ENCODE results near the gene ANGPTL2.

Gene ANGPTL2

DNA sequence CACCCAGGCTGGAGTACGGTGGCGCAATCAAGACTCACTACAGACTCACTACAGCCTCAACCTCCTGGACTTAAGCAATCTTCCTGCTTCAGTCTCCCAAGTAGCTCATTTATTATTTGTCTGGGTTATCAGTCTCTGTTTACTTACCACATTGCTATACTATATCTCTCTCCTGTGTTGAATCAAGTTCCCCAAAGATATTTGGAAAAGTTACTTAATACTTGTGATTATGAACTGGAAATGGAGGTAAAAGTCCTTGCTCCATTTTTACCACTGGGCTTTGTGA lies 55.6 kb downstream of the ANGPTL2 start:
- Histone ChIP-seq H3K27me3 (replicated peaks; ENCODE audit: control insufficient read depth, insufficient read depth, low read length) (no peaks in the 10 kb centered on the region), H3K4me3 (replicated peaks; ENCODE audit: low read depth, low read length) (no peak overlapping the region), H3K36me3 (ENCODE audit: control insufficient read depth, insufficient read depth, low read length) (no peaks in the 10 kb centered on the region)
- TF ChIP-seq, protein P1, sequence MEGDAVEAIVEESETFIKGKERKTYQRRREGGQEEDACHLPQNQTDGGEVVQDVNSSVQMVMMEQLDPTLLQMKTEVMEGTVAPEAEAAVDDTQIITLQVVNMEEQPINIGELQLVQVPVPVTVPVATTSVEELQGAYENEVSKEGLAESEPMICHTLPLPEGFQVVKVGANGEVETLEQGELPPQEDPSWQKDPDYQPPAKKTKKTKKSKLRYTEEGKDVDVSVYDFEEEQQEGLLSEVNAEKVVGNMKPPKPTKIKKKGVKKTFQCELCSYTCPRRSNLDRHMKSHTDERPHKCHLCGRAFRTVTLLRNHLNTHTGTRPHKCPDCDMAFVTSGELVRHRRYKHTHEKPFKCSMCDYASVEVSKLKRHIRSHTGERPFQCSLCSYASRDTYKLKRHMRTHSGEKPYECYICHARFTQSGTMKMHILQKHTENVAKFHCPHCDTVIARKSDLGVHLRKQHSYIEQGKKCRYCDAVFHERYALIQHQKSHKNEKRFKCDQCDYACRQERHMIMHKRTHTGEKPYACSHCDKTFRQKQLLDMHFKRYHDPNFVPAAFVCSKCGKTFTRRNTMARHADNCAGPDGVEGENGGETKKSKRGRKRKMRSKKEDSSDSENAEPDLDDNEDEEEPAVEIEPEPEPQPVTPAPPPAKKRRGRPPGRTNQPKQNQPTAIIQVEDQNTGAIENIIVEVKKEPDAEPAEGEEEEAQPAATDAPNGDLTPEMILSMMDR (IDR thresholded peaks at IDR 0.05; ENCODE audit: insufficient read depth, low read length, poor library complexity, severe bottlenecking), result no peak
- DNase-seq (ENCODE audit: extremely low read depth, insufficient read length), result no peak

DNA sequence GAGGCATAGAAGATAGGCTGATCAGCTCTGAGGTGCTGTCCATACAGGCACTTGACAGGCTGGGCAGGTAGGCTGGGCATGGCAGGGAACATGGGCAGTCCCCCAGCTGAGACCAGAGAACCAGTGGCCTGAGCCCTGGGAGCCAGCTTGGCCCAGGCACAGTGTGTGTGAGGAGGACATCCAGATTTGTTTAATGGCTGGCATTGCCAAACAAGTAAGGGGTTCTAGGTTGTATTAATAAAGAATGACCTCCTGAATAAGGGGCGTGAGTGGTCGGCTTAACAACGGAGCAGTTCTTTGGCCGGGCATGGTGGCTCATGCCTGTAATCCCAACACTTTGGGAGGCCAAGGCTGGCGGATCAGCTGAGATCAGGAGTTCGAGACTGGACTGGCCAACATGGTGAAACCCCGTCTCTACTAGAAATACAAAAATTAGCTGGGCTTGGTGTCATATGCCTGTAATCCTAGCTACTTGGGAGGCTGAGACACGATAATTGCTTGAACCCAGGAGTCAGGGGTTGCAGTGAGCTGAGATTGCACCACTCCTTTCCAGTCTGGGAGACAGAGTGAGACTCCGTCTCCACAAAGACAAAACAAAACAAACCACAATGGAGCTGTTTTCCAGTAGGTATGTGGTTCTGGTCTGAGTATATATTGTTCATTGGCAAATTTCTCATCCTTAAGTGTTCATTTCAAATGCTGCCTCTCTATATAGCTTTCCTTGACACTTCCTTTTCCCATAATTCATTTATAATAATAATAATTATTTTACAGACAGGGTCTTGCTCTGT lies 56.2 kb downstream of the ANGPTL2 start:
- TF ChIP-seq, protein P1 (IDR thresholded peaks at IDR 0.05; ENCODE audit: insufficient read depth, low read length, poor library complexity, severe bottlenecking), result no peak
- Histone ChIP-seq H3K27me3 (replicated peaks; ENCODE audit: control insufficient read depth, insufficient read depth, low read length) (no peaks in the 10 kb centered on the region), H3K36me3 (ENCODE audit: control insufficient read depth, insufficient read depth, low read length) (no peaks in the 10 kb centered on the region), H3K4me3 (replicated peaks; ENCODE audit: low read depth, low read length) (no peak overlapping the region)
- DNase-seq (ENCODE audit: extremely low read depth, insufficient read length), result no peak

DNA sequence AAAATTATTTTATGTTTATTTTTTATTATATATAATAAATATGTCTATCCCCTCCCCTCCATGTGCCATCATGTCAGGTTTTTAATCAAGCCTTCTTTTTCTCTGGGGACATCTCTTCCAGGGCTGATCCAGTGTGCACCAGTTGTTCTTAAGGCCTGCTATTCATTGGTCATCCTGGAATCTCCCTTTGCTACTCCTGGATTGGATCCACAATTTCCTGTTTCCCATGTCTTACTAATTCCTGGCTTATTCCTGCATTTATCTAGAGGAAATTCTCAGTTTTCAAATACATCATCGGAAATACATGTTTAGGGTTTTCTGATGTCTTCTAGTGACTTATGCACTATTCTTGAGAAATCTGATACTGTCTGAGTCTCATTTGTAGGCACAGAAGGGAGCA lies 56.8 kb downstream of the ANGPTL2 start:
- no peaks in the 10 kb centered on the region for H3K36me3 ChIP-seq (ENCODE audit: control insufficient read depth, insufficient read depth, low read length)
- H3K27me3 ChIP-seq (replicated peaks; ENCODE audit: control insufficient read depth, insufficient read depth, low read length), result no peaks in the 10 kb centered on the region
- TF ChIP-seq, protein P1 (IDR thresholded peaks at IDR 0.05; ENCODE audit: insufficient read depth, low read length, poor library complexity, severe bottlenecking), result no peak
- no peak overlapping the region for H3K4me3 ChIP-seq (replicated peaks; ENCODE audit: low read depth, low read length)
- DNase-seq (ENCODE audit: extremely low read depth, insufficient read length), result no peak

DNA sequence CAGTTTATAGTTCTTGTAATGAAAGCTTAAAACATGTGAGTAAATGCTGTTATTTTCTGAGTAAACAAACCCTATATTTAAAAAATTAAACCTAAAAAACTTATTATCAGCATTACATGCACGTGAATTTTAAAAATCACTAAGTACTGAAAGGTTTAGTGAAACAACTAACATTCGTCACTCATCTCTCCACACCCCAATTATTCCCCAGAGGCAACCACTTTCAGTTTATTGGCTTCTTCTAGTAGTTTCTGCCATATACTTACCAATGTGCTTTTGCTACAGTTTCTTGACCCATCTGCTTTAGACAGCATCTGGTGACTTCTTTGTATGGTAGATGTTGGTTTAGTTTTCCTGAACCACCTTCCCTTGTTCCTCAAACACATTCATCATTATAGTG lies 58.1 kb downstream of the ANGPTL2 start:
- TF ChIP-seq, protein P1 (IDR thresholded peaks at IDR 0.05; ENCODE audit: insufficient read depth, low read length, poor library complexity, severe bottlenecking), result no peak
- no peak overlapping the region for H3K4me3 ChIP-seq (replicated peaks; ENCODE audit: low read depth, low read length)
- H3K27me3 ChIP-seq (replicated peaks; ENCODE audit: control insufficient read depth, insufficient read depth, low read length), result no peaks in the 10 kb centered on the region
- no peak for DNase-seq (ENCODE audit: extremely low read depth, insufficient read length)
- H3K36me3 ChIP-seq (ENCODE audit: control insufficient read depth, insufficient read depth, low read length), result no peaks in the 10 kb centered on the region

DNA sequence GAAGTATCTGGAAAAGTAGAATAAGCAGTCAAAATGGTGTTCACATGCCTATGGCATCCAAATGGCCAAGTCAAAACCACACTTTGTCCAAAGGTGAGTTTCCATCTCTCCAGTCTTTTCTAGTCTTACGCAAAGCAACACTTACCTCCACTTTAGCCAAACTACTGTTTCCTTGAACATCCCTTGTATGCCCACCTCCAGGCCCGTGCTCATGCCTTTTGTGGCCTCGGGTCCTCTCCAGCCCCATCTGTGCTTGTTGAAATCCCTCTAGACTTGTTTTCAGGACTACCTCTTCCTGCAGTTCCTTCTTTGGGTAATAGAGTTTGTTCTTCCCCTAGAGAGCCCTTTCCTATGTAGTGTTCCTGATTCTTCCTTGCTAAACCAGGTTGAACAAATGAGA lies 61.0 kb downstream of the ANGPTL2 start:
- TF ChIP-seq, protein P1 (IDR thresholded peaks at IDR 0.05; ENCODE audit: insufficient read depth, low read length, poor library complexity, severe bottlenecking), result no peak
- DNase-seq (ENCODE audit: extremely low read depth, insufficient read length), result no peak

More for the DNA sequence above, 61.0 kb downstream of the ANGPTL2 start:
- Histone ChIP-seq H3K27me3 (replicated peaks; ENCODE audit: control insufficient read depth, insufficient read depth, low read length) (no peaks in the 10 kb centered on the region), H3K36me3 (ENCODE audit: control insufficient read depth, insufficient read depth, low read length) (no peaks in the 10 kb centered on the region), H3K4me3 (replicated peaks; ENCODE audit: low read depth, low read length) (no peak overlapping the region)

Data from GM06990 (cell line).